ENCODE measurements around the gene PPP6R2. TPM values are rescaled to one million over a fixed set of nuclear protein-coding genes. Genes with fewer than 3 reads are reported as not detected.
"Not testable (repeated sequence)": the region's sequence is repeated elsewhere in the genome, so short reads cannot be mapped to it uniquely, and the experiment has no call there.

Gene PPP6R2
- polyA plus RNA-seq, 3 donors = 9.1 to 74.5 (median 10.3) TPM

- no peak overlapping the region for H3K4me3 ChIP-seq (replicated peaks in 1 of 3; ENCODE audit: low read depth in 2 of 3, low read length in 3 of 3)
- peaks cover 56 to 84% of the 10 kb centered on the region in 2 donors for H3K36me3 Mint-ChIP-seq
- no peak for TF ChIP-seq CTCF (IDR thresholded peaks at IDR 0.05)
- no peak overlapping the region for H3K9ac ChIP-seq (ENCODE audit: insufficient read depth, low read length, poor library complexity, severe bottlenecking)
- no peaks in the 10 kb centered on the region for H3K9me3 ChIP-seq (replicated peaks in 1 of 2; ENCODE audit: control insufficient read depth in 1 of 2, insufficient read depth in 1 of 2, low read length in 2 of 2)
- H4K20me1 ChIP-seq (ENCODE audit: insufficient read depth, low read length) = peaks cover 4% of the 10 kb centered on the region
- no peaks in the 10 kb centered on the region for H3K79me2 ChIP-seq (ENCODE audit: insufficient read depth, low read length)
- intact Hi-C loops (cut with micrococcal nuclease) = no loop called here
- no peak overlapping the region for H3K4me2 ChIP-seq (replicated peaks; ENCODE audit: extremely low read depth, low read length, poor library complexity, severe bottlenecking)
- H3K27me3 Mint-ChIP-seq (ENCODE audit: low read depth in 3 of 3) = no peaks in the 10 kb centered on the region
- 96% methylated on average over 34 of the region's 35 CpGs for WGBS (ENCODE audit: insufficient coverage)
- H3K4me3 Mint-ChIP-seq = no peak overlapping the region
- H3K4me1 ChIP-seq (ENCODE audit: control insufficient read depth in 1 of 2, insufficient read depth in 2 of 2, low read length in 2 of 2) = no peaks in the 10 kb centered on the region
- H2AFZ ChIP-seq (ENCODE audit: insufficient read depth, low read depth, low read length, poor library complexity, severe bottlenecking) = no peak overlapping the region
- H3K9me3 Mint-ChIP-seq = no peaks in the 10 kb centered on the region
- no peak for DNase-seq
- no peak overlapping the region for H3K27ac Mint-ChIP-seq
- H3K4me1 Mint-ChIP-seq = no peaks in the 10 kb centered on the region
- H3K27me3 ChIP-seq (ENCODE audit: control insufficient read depth in 2 of 2, insufficient read depth in 2 of 2, low read length in 2 of 2) = no peaks in the 10 kb centered on the region
- H3K27ac ChIP-seq (ENCODE audit: low read depth in 1 of 2, low read length in 2 of 2) = no peak overlapping the region
- peaks cover 73 to 86% of the 10 kb centered on the region in 2 donors for H3K36me3 ChIP-seq (replicated peaks in 1 of 2; ENCODE audit: control insufficient read depth in 1 of 2, insufficient read depth in 2 of 2, low read length in 2 of 2)
These were observed 89.2 kb downstream of the PPP6R2 start for GRCh38 chr22:50432131-50432876.

- H3K4me3 ChIP-seq (replicated peaks in 1 of 3; ENCODE audit: low read depth in 2 of 3, low read length in 3 of 3); H4K20me1 ChIP-seq (ENCODE audit: insufficient read depth, low read length); H3K27me3 Mint-ChIP-seq (ENCODE audit: low read depth in 3 of 3); DNase-seq; H3K9ac ChIP-seq (ENCODE audit: insufficient read depth, low read length, poor library complexity, severe bottlenecking); H3K9me3 ChIP-seq (replicated peaks in 1 of 2; ENCODE audit: control insufficient read depth in 1 of 2, insufficient read depth in 1 of 2, low read length in 2 of 2); H3K27me3 ChIP-seq (ENCODE audit: control insufficient read depth in 2 of 2, insufficient read depth in 2 of 2, low read length in 2 of 2); intact Hi-C loops (cut with micrococcal nuclease); H3K9me3 Mint-ChIP-seq; H3K4me2 ChIP-seq (replicated peaks; ENCODE audit: extremely low read depth, low read length, poor library complexity, severe bottlenecking); H3K4me3 Mint-ChIP-seq; H3K4me1 ChIP-seq (ENCODE audit: control insufficient read depth in 1 of 2, insufficient read depth in 2 of 2, low read length in 2 of 2); H2AFZ ChIP-seq (ENCODE audit: insufficient read depth, low read depth, low read length, poor library complexity, severe bottlenecking); H3K4me1 Mint-ChIP-seq; H3K79me2 ChIP-seq (ENCODE audit: insufficient read depth, low read length); H3K27ac Mint-ChIP-seq; H3K27ac ChIP-seq (ENCODE audit: low read depth in 1 of 2, low read length in 2 of 2): not testable (repeated sequence)
- WGBS (ENCODE audit: insufficient coverage) = 95% methylated on average over 10 of the region's 24 CpGs
- H3K36me3 ChIP-seq (replicated peaks in 1 of 2; ENCODE audit: control insufficient read depth in 1 of 2, insufficient read depth in 2 of 2, low read length in 2 of 2) = peaks cover 74 to 86% of the 10 kb centered on the region in 2 donors
- peaks cover 60 to 84% of the 10 kb centered on the region in 2 donors for H3K36me3 Mint-ChIP-seq
These were observed 89.9 kb downstream of the PPP6R2 start for GRCh38 chr22:50432877-50433510.
